ENCODE data around the gene JUP. TPM values are rescaled to one million over a fixed set of nuclear protein-coding genes. Genes with fewer than 3 reads are reported as not detected.

Gene JUP
- total and polyA plus RNA-seq, 2 of the 13 experiments (the other 11 are each of a cell fraction or from before 2014, with no cell fraction given), result 12.1 to 20.6 TPM

- no peak for TF ChIP-seq GMEB2 (CRISPR knock-in tag; IDR thresholded peaks at IDR 0.05; ENCODE audit: low read depth)
- 0 out of 2 replicates have a peak, but pooled peaks have one; percentile 4 for TF ChIP-seq SAFB2 (CRISPR knock-in tag; IDR thresholded peaks at IDR 0.05; ENCODE audit: borderline replicate concordance, low read depth)
- TF ChIP-seq ELF3 (CRISPR knock-in tag; IDR thresholded peaks at IDR 0.05), result no peak
- TF ChIP-seq ZNF431 (CRISPR knock-in tag; IDR thresholded peaks at IDR 0.05; ENCODE audit: borderline replicate concordance, low read depth), result no peak
- TF ChIP-seq FOXK2 (IDR thresholded peaks at IDR 0.05), result no peak
- no peak for TF ChIP-seq ZNF552 (CRISPR knock-in tag; IDR thresholded peaks at IDR 0.05; ENCODE audit: borderline replicate concordance)
- no peak for TF ChIP-seq PHF20 (CRISPR knock-in tag; IDR thresholded peaks at IDR 0.05)
- TF ChIP-seq HCFC1 (IDR thresholded peaks at IDR 0.05; ENCODE audit: low read depth, low read length), result no peak
- TF ChIP-seq ZSCAN20 (CRISPR knock-in tag; IDR thresholded peaks at IDR 0.05; ENCODE audit: borderline replicate concordance), result peak; percentile 44; the same call in 1 of the 2 replicates
- no peak for TF ChIP-seq DR1 (CRISPR knock-in tag; IDR thresholded peaks at IDR 0.05)
- 0 out of 2 replicates have a peak, but pooled peaks have one; percentile 55 for TF ChIP-seq TP53 (CRISPR knock-in tag; conservative IDR thresholded peaks at IDR 0.05)
- TF ChIP-seq ATF7 (IDR thresholded peaks at IDR 0.05), result no peak
- TF ChIP-seq ATF7 (CRISPR knock-in tag; IDR thresholded peaks at IDR 0.05), result peak; percentile 57; the same call in 1 of the 2 replicates
- no peak for TF ChIP-seq E2F1 (CRISPR knock-in tag; IDR thresholded peaks at IDR 0.05)
- no peak for TF ChIP-seq THAP9 (CRISPR knock-in tag; IDR thresholded peaks at IDR 0.05; ENCODE audit: borderline replicate concordance)
- TF ChIP-seq PRPF4 (IDR thresholded peaks at IDR 0.05; ENCODE audit: low read depth, low read length, poor library complexity, severe bottlenecking), result no peak
- TF ChIP-seq ZNF598 (CRISPR knock-in tag; IDR thresholded peaks at IDR 0.05; ENCODE audit: borderline replicate concordance), result 0 out of 2 replicates have a peak, but pooled peaks have one; percentile 13
- peak; percentile 77 for TF ChIP-seq MEIS2 (CRISPR knock-in tag; IDR thresholded peaks at IDR 0.05)
- TF ChIP-seq NCOA5 (CRISPR knock-in tag; IDR thresholded peaks at IDR 0.05), result no peak
- peak; percentile 57; the same call in 1 of the 2 replicates for TF ChIP-seq BRD4 (CRISPR knock-in tag; IDR thresholded peaks at IDR 0.05)
- TF ChIP-seq IKZF4 (CRISPR knock-in tag; IDR thresholded peaks at IDR 0.05; ENCODE audit: borderline replicate concordance, low read depth, not compliant biosample characterization), result no peak
- no peak for TF ChIP-seq RNF219 (CRISPR knock-in tag; IDR thresholded peaks at IDR 0.05)
- no peak for TF ChIP-seq U2AF1 (optimal IDR thresholded peaks at IDR 0.05; ENCODE audit: low read depth, low read length)
- 0 out of 2 replicates have a peak, but pooled peaks have one; percentile 48 for TF ChIP-seq KLF12 (CRISPR knock-in tag; IDR thresholded peaks at IDR 0.05; ENCODE audit: borderline replicate concordance)
Measured at GRCh38 chr17:41813699-41814124, 27.2 kb upstream of the JUP start (continued).
